HG03135 (cell line): ENCODE results near the gene CD163L1.

Experiments
- ATAC-seq: cut with Tn5 transposase; IDR thresholded peaks from one replicate; pipeline ENCODE4 v1.9.1; 2021; ENCODE audit warnings: mild to moderate bottlenecking, moderate library complexity; ENCODE audit not compliant: unreplicated experiment

Gene CD163L1

GRCh38 chr12:7411343-7411742, 32.6 kb downstream of the CD163L1 start:
- no peak for ATAC-seq

- no peak for ATAC-seq
Observed at GRCh38 chr12:7404275-7404674, 39.7 kb downstream of the CD163L1 start.

GRCh38 chr12:7403466-7403865, 40.5 kb downstream of the CD163L1 start:
- no peak for ATAC-seq

- ATAC-seq = no peak
Observed at GRCh38 chr12:7399089-7399488, 44.9 kb downstream of the CD163L1 start.

GRCh38 chr12:7396418-7396817, 47.5 kb downstream of the CD163L1 start:
- no peak for ATAC-seq

GRCh38 chr12:7395950-7396349, 48.0 kb downstream of the CD163L1 start:
- no peak for ATAC-seq

- no peak for ATAC-seq
Observed at GRCh38 chr12:7387289-7387688, 56.7 kb downstream of the CD163L1 start.

GRCh38 chr12:7383157-7383556, 60.8 kb downstream of the CD163L1 start:
- ATAC-seq = no peak

GRCh38 chr12:7376196-7376595, 67.8 kb downstream of the CD163L1 start:
- no peak for ATAC-seq

- ATAC-seq = no peak
Observed at GRCh38 chr12:7375145-7375543, 68.8 kb downstream of the CD163L1 start.

GRCh38 chr12:7374423-7375144, 69.4 kb downstream of the CD163L1 start:
- ATAC-seq = no peak

GRCh38 chr12:7373226-7373625, 70.7 kb downstream of the CD163L1 start:
- no peak for ATAC-seq

GRCh38 chr12:7369274-7369729, 74.7 kb downstream of the CD163L1 start:
- ATAC-seq = no peak

- ATAC-seq = no peak
Observed at GRCh38 chr12:7362734-7363133, 81.2 kb downstream of the CD163L1 start.

GRCh38 chr12:7361265-7361664, 82.7 kb downstream of the CD163L1 start:
- no peak for ATAC-seq

- no peak for ATAC-seq
Observed at GRCh38 chr12:7354529-7354928, 89.4 kb downstream of the CD163L1 start.

- ATAC-seq = no peak
Observed at GRCh38 chr12:7352661-7353060, 91.3 kb downstream of the CD163L1 start.

GRCh38 chr12:7351177-7351576, 92.8 kb downstream of the CD163L1 start:
- ATAC-seq = no peak

GRCh38 chr12:7349418-7349817, 94.5 kb downstream of the CD163L1 start:
- no peak for ATAC-seq

GRCh38 chr12:7346551-7347225, 97.3 kb downstream of the CD163L1 start:
- ATAC-seq = no peak

- ATAC-seq = no peak
Observed at GRCh38 chr12:7344833-7345606, 98.9 kb downstream of the CD163L1 start.

- no peak for ATAC-seq
Observed at GRCh38 chr12:7339675-7340074, 104.3 kb downstream of the CD163L1 start.
